NT2/D1 (cell line): Measurements from ENCODE around the gene SCP2.
"Not testable (repeated sequence)": the region's sequence is repeated elsewhere in the genome, so short reads cannot be mapped to it uniquely, and the experiment has no call there.

Source experiments
- DNase-seq: peaks from one replicate; pipeline ENCODE4 v3.0.0-alpha.2; 2011; ENCODE audit warnings: low read depth, low spot score
- H3K27me3 ChIP-seq: 2 replicates; pipeline ENCODE4 v1.6.0; 2011; ENCODE audit warnings: mild to moderate bottlenecking; ENCODE audit not compliant: insufficient read length, insufficient read depth
- H3K36me3 ChIP-seq: 2 replicates; pipeline ENCODE4 v1.6.1; 2011; ENCODE audit warnings: mild to moderate bottlenecking, low read length, mixed read lengths; ENCODE audit not compliant: insufficient read depth, insufficient read length
- H3K4me1 ChIP-seq: 2 replicates; pipeline ENCODE4 v1.5.1; 2011; ENCODE audit not compliant: insufficient read depth, insufficient read length
- H3K4me3 ChIP-seq: 2 replicates; pipeline ENCODE4 v1.5.1; 2011; ENCODE audit warnings: low read depth; ENCODE audit not compliant: insufficient read length
- H3K9ac ChIP-seq: 2 replicates; pipeline ENCODE4 v1.6.0; 2011; ENCODE audit warnings: low read depth; ENCODE audit not compliant: insufficient read length
- H3K9me3 ChIP-seq: 2 replicates; pipeline ENCODE4 v1.5.1; 2011; ENCODE audit warnings: mild to moderate bottlenecking, low read length; ENCODE audit not compliant: insufficient read depth
- SUZ12 ChIP-seq: IDR thresholded peaks from 2 replicates; pipeline ENCODE4 v1.6.1; 2011; ENCODE audit not compliant: insufficient read length, insufficient read depth; ENCODE audit errors: extremely low read depth
- YY1 ChIP-seq: IDR thresholded peaks from 2 replicates; pipeline ENCODE4 v1.6.1; 2011; ENCODE audit not compliant: insufficient read length, insufficient read depth
- ZNF274 ChIP-seq: IDR thresholded peaks from 2 replicates; pipeline ENCODE4 v1.6.1; 2011; ENCODE audit warnings: mild to moderate bottlenecking, low read depth, low read length

SCP2 gene

GRCh38 chr1:52952112-52952511 is 25.0 kb downstream of the SCP2 start:
- peaks cover 8% of the 10 kb centered on the region for H3K9me3 ChIP-seq
- no peak for DNase-seq
- no peaks in the 10 kb centered on the region for H3K36me3 ChIP-seq
- TF ChIP-seq YY1 (no peak), ZNF274 (no peak), SUZ12 (no peak)
- H3K27me3 ChIP-seq, result no peaks in the 10 kb centered on the region
- no peak overlapping the region for H3K4me3 ChIP-seq
- no peak overlapping the region for H3K9ac ChIP-seq
- no peaks in the 10 kb centered on the region for H3K4me1 ChIP-seq

- no peak overlapping the region for H3K9ac ChIP-seq
- DNase-seq, result no peak
- H3K4me3 ChIP-seq, result no peak overlapping the region
- no peaks in the 10 kb centered on the region for H3K36me3 ChIP-seq
- TF ChIP-seq SUZ12 (no peak), ZNF274 (no peak), YY1 (no peak)
- no peaks in the 10 kb centered on the region for H3K4me1 ChIP-seq
- no peaks in the 10 kb centered on the region for H3K9me3 ChIP-seq
- no peaks in the 10 kb centered on the region for H3K27me3 ChIP-seq
Measured at GRCh38 chr1:52955129-52955970, 28.3 kb downstream of the SCP2 start.

- DNase-seq, result no peak
- Histone ChIP-seq H3K9me3 (no peaks in the 10 kb centered on the region), H3K4me3 (no peak overlapping the region), H3K27me3 (no peaks in the 10 kb centered on the region), H3K36me3 (no peaks in the 10 kb centered on the region), H3K4me1 (no peaks in the 10 kb centered on the region), H3K9ac (no peak overlapping the region)
- TF ChIP-seq SUZ12 (no peak), YY1 (no peak), ZNF274 (no peak)
Measured at GRCh38 chr1:52963101-52963500, 36.0 kb downstream of the SCP2 start.

GRCh38 chr1:52967666-52968065 is 40.6 kb downstream of the SCP2 start:
- no peak for DNase-seq
- H3K27me3 ChIP-seq, result no peaks in the 10 kb centered on the region
- no peaks in the 10 kb centered on the region for H3K9me3 ChIP-seq
- no peak overlapping the region for H3K4me3 ChIP-seq
- no peak overlapping the region for H3K9ac ChIP-seq
- H3K4me1 ChIP-seq, result no peaks in the 10 kb centered on the region
- no peak for TF ChIP-seq SUZ12
- no peak for TF ChIP-seq ZNF274
- no peak for TF ChIP-seq YY1
- no peaks in the 10 kb centered on the region for H3K36me3 ChIP-seq

GRCh38 chr1:52969234-52969633 is 42.2 kb downstream of the SCP2 start:
- not testable (repeated sequence) for H3K36me3 ChIP-seq, H3K9me3 ChIP-seq, DNase-seq, H3K9ac ChIP-seq, H3K4me3 ChIP-seq, H3K27me3 ChIP-seq, H3K4me1 ChIP-seq

GRCh38 chr1:52970149-52970548 is 43.1 kb downstream of the SCP2 start:
- Histone ChIP-seq H3K4me3 (no peak overlapping the region), H3K36me3 (no peaks in the 10 kb centered on the region), H3K9ac (no peak overlapping the region), H3K27me3 (no peaks in the 10 kb centered on the region), H3K4me1 (no peaks in the 10 kb centered on the region), H3K9me3 (no peaks in the 10 kb centered on the region)
- no peak for DNase-seq
- TF ChIP-seq YY1 (no peak), SUZ12 (no peak), ZNF274 (no peak)

- H3K36me3 ChIP-seq, result no peaks in the 10 kb centered on the region
- no peak overlapping the region for H3K4me3 ChIP-seq
- DNase-seq, result no peak
- H3K9ac ChIP-seq, result no peak overlapping the region
- no peaks in the 10 kb centered on the region for H3K9me3 ChIP-seq
- H3K27me3 ChIP-seq, result no peaks in the 10 kb centered on the region
- no peak for TF ChIP-seq SUZ12
- TF ChIP-seq YY1, result no peak
- H3K4me1 ChIP-seq, result peaks cover 2% of the 10 kb centered on the region
Measured at GRCh38 chr1:52973841-52974240, 46.8 kb downstream of the SCP2 start.

GRCh38 chr1:52976183-52977035 is 49.3 kb downstream of the SCP2 start:
- Histone ChIP-seq H3K9ac (no peak overlapping the region), H3K36me3 (no peaks in the 10 kb centered on the region), H3K27me3 (no peaks in the 10 kb centered on the region), H3K4me3 (no peak overlapping the region), H3K9me3 (no peaks in the 10 kb centered on the region), H3K4me1 (peaks cover 2% of the 10 kb centered on the region)
- DNase-seq, result peak; percentile 75
- TF ChIP-seq ZNF274 (no peak), YY1 (no peak), SUZ12 (no peak)
